GM21576 (cell line): ENCODE data around the gene CLSTN2.

Experiments
- ATAC-seq: cut with Tn5 transposase; IDR thresholded peaks from one replicate; pipeline ENCODE4 v1.9.1; 2021; ENCODE audit warnings: mild to moderate bottlenecking, moderate library complexity; ENCODE audit not compliant: unreplicated experiment

The CLSTN2 gene

DNA sequence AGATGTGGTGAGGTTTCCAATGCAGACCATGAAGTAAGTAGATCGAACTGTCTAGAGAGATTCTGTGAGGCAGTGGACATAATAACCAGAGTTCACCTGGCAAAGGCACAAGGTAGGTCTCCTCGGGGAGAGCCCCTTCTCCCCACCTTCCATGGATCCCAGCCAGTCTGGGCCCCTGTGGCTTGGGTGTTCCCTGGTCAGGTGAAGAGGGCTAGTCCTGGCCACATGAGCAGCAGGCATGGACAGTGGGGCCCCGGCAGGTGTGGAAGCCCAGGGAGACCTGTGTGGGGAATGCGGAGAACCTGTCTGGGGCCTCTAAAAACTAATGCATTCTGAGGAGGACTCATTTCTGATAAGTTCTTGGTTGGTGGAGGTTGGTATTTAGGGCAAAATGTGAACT, 501.4 kb downstream of the CLSTN2 start:
- ATAC-seq, result no peak

DNA sequence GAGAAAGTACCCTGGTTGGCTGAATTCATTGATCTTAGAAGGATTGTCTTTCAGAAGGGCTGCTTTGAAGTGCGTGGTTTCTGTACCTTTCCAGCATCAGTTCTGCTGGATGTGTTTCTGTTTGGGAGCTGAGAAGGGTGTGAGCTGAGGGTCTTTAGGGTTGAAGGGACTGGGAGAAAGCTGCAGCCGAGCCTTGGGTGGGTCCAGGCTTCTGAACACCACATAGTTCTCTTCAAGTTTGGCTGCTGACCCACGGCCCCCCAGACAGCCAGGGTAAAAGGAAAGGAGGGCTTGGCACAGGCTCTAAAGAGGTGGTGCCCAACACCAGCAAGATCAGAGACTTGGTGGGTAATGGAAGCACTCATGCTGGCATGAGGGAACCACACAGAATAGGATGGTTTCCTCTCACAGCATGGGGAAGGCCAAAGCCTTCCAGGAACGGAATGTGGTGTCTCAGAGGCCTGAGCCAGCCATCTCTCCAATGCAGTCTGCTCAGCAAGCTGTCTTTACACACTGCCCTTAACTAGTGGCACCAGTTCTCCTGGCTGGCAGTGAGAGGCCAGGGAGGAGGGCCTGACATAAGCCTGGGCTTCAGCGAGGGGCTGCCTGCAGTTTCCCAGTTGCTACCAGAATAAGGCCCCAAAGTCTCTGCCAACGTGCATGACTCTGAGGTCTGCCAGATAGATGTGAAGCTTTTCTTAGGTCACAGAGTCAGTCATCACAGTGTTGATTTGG, 503.9 kb downstream of the CLSTN2 start:
- ATAC-seq, result no peak

DNA sequence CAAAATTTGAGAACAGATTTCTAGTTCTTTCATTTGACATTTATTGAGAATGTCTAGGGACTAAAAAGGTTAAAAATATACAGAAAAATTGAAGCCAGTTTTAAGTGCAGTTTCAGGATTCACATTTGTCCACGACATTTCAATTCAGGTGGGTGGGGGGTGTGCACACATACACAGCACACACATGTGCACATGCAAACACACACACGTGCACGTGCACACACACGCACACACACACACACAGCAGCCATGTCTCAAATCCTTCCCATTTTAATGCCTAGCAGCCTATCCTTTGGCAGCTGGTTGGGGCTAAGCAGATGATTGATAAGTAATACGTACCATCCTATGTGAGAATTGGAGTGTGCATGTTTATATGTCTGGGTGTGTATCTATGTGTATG, 504.5 kb downstream of the CLSTN2 start:
- ATAC-seq, result no peak

DNA sequence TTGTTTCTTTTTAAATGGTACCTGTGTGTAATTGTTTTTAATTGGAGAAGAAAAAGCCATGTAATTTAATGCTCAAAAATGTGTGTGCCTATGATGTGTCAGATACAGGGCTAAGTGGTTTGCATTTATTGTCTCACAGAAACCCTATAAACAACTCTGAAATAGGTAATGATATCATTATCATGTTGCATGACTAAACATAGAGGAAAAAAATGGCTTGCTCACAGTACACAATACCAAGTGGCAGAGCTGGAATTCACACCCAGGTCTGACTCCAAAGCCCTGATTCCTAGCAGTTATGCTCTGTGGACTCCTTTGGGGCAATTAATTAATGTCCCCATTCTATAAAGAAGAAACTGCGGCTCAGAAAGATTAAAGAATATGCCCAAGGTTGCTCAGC, 505.5 kb downstream of the CLSTN2 start:
- ATAC-seq, result no peak

DNA sequence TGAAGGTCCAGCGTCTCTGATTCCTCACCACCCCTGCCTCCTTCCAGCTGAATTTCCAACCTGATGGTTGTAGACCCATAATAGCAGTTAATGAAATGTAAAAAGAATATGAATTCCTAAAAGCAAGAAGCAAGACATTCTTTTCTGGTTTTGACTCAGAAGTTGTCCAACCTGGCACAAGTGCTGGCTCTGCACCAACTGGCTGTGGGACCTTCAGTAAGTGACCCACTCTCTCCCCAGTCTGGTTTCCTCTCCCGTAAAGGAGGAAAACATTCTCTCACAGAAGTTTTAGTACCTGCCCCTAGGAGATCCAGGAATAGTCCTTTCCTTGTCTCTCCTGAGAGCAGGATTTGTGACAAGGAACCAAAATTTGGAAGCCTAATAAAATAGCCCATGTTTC, 506.0 kb downstream of the CLSTN2 start:
- ATAC-seq, result no peak

DNA sequence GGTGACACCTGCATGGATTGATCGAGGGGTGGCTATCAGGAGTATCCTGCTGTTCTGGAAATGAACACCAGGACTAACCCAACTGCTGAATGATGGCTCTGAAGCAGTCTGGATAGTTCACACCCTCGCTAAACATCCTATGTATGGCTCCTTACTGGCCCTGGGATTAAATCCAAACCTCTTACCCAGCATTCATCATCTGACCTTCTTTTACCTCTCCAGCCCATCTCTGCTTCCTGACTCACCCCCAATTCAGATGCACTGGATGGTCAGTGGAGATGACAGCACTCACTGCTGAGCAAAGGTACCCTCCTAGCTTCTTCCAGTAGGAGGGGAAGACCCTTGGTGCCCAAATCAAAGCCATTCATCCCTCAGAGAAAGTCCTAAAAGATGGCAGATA, 507.6 kb downstream of the CLSTN2 start:
- ATAC-seq, result no peak

DNA sequence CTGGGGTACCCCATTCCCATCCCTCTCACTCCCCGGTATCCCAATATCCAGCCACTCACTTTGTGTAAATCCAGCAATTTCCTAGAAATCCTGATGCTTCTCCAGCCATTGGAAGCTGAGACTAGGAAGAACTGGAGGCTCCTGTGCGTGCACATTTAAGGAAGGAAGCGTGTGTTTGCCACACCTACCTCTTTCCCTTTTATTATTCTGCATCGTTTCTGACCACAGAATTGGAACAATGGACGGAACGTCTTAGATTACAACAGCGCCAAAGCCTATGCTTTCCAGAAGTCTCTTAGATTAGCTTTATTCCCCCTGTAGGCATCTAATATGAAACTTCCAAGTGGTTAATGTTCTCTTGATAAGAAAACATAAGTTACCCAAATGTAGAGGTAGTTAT, 508.1 kb downstream of the CLSTN2 start:
- no peak for ATAC-seq

DNA sequence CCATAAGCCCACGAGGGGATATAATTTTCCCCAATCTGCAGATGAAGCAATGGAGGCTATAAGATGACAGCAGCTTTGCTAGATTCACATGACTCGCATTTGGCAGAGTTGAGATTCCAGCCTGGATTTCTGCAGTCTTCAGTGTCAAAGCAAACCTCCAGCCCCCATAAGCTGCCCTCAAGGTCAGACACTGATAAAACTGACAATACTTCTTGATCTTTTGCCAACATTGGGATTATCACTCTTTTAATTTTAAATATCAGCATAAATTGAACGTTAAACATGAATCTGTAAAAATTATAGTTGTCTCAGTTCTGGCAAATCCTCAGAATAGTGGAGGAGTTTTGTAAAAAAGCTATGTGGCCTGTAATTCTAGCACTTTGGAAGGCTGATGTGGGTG, 508.8 kb downstream of the CLSTN2 start:
- no peak for ATAC-seq

DNA sequence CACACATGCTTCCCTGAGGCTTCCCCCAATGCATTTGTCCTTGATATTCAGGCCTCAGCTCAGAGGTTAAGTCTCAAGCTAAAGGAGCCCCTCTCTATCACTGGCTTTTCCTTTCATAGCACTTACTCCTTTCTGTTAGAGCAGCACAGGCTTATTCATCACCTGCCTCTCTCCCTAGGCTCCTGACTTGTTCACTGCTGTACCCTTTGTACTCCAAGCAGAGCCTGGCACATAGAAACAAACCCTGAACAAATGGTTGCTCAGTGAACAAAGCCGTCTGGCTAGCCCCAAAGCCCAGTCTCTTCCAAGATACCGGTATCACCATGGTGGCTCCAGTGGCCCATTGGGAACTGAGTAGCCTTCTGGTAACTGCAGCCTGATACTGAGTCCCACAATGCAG, 511.7 kb downstream of the CLSTN2 start:
- ATAC-seq, result no peak

DNA sequence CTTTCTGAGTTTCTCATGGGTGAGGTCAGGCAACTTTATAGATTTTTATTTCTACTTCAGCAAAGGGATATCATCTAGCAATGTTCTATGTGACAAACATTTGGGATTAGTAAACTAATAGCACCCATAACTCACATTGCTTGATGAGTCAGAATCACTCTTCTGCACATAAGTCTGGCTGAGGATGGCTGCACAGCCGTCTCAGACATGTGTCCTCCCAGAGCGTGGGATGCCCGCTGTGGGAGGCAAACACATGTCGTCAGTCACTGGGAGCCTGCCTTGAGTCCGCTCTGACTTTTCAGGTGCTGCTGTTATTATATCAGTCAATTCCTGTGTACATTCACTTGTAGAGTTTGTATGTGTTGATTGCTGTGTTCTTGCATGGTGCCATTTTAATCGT, 512.2 kb downstream of the CLSTN2 start:
- ATAC-seq, result no peak

DNA sequence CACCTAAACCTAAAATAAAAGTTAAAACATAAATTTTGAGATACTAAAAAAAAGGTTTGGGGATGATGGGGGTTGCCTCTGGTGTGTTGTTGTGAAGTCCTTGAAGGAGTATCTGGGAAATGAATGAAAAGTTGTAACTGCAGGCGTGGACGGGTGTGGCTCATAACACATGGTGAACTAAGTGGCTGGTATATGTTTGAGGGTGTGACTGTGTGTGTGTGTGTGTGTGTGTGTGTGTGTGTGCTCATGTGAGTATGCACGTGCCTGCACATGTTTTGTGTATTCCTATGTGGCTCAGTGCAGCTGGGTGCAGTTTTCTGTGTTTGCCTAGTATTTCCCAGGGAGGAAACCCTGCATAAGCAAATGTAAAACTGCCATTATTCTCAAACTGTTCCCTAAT, 513.0 kb downstream of the CLSTN2 start:
- ATAC-seq, result no peak

DNA sequence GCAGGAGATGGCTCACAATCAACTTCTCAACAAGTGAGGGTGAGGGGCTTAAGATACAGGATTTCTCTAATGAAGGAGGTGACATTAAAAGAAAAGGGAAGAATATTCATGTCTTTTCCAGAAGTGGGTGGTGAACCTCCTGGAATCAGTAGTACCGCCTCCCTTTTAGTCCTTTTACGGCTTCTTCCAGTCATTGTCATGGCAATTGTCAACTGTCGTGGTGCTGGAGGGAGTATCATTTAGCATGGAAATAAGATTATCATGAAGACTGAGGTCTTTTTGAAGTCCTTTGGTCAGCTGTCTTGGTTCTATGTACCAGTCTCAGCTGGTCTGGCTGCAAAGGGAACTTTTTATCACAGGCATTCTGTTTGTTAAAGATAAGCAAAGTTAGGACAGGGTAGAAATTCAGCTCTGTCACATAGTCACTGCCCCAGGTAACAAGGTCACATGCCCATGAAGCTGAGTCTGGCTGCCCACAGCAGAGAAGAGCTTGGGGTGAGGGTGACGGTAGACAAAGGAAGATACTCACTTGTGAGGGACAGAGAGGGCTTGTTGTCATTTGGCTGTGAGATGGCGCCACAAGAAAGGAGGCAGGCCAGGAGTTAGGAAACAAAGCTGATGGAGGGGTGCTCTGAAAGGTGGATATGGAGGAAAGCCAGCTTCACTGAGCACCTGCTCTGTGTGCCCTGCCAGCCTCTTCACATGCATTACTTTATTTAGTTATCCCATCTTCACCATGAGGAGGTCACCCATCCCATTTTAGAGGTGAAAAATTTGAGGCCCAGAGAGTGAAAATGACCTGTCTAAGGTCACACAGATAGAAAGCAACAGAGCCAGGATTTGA, 514.6 kb downstream of the CLSTN2 start:
- no peak for ATAC-seq

DNA sequence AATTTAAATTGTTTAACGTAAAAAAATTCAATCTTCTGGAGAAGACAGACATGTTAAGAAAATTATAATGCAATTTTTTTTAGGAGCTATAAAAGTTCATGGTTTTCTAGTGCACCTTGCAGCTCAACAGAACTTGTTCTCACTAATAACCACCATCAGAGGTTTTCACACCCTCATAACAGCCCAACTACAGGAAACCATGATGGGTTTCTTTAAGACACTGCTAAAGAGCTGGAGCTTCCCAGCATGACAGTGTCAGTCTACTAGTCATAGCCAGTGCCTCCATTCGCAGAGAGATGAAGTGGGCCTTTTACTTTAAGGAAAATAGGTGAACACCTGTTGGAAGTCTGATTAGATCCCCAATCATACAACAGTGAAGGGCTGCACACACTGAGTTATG, 518.8 kb downstream of the CLSTN2 start:
- ATAC-seq, result no peak

DNA sequence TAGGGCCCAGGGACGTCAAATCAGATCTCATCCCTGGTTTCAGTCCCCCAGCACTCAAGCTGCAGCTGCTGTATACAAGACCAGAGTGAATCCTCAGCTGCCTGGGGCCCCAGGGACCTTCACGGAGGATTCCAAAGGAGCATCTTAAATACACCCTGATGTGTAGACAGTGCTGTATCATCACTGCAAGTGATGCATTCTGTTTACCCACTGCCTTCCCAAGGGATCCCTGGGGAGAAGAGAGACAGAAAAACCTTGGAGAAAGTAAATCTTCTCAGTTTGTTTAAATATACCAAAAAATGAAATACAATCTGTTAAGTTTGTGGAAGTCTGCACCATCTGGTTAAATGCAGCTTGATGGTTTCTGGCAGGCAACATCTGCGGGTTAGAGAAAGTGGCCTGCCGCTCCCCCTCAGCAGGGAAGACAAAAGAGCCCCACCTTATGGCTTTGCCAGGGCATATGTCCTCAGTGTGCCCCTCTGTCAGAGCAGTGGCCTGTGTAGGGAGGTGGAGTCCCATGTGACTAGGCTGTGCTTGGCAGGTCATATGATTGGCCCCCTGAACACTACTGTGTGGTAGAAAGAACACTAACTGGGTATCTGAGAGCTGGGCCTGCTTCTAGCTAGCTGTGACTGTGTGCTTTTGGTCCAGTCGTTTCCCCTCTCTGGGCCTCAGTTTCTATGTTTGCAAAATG, 520.7 kb downstream of the CLSTN2 start:
- ATAC-seq, result no peak

DNA sequence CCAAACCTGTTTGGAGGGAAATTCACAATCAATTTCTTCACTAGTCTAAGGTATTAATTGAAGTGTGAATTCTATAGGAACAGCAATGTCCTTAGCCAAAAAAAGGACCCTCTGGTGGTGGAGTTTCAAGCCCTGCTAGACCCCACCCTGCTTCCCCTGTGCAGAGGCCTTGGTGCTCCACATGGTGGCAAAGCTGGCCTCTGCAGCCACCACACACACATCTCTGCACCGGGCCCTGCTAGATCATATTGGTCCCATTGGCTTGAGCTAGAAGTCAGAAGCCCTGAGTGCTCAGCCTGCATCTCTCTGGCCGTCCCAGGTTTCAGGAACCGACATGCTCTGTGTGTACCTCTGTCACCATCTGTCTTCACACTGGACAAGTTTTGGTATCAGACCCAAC, 522.0 kb downstream of the CLSTN2 start:
- no peak for ATAC-seq

DNA sequence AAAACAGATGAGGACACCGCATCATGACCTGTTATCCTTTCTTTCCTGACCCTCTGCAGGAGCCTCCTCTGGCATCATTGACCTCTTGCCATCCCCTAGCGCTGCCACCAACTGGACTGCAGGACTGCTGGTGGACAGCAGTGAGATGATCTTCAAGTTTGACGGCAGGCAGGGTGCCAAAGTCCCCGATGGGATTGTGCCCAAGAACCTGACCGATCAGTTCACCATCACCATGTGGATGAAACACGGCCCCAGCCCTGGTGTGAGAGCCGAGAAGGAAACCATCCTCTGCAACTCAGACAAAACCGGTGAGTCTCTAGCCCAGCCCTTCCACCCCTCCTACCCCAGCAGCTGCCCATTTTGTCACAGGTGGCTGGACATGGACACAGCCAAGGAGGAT, 524.5 kb downstream of the CLSTN2 start:
- no peak for ATAC-seq

DNA sequence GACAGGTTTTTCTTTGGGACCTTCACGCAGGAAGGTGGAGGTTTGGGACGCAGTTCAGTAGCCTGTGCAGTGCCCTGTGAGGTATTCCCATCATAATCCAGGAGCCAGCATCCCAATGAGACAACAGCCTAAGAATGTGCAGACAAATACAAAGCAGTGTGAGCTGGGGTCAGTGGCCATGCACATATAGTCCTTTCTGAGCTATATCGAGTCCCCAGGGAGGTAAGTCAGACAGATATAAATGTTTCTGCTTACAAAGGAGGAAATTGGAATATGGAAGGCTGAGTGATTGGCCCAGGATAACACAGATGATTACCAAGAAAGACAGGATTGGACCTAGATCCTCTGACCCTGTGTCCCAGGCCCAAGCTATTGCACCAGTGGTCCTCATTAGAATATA, 526.3 kb downstream of the CLSTN2 start:
- no peak for ATAC-seq

DNA sequence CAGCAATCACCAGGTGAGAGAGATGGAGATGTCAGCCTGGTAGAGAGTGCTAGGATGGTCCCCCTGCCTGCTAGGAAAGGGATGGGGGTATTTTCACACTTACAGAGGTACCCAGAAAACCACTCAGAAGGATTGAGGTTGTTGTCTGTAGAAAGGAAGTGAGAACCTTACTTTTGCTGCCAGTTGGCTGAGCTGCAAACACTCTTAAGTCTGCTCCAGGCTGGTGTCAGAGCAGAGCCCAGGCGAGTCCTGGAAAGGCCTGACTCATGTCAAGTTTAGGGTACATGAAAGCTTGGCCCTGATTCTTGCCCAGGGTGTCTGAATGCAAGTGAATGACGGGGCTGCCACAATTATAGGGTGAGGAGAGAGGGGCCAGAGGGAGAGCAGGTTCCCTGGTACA, 528.4 kb downstream of the CLSTN2 start:
- no peak for ATAC-seq

DNA sequence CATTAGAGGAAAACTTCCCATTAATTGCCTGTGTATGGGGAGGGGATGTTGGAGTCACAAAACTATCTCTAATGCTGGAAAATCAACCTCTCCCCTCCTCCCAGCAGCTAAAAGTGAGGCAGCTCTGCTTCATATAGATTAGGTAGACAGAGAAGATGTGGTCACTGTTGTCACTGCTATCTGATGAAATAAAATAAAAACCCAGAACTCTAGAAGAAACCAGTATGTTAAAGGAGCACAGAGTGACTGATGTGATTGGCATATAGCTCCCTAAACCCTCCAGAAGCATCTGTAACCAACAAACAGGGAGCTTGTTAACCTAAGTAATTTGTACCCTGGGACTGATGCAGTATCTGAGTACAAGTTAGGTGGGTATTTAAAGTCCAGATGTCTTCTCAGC, 531.0 kb downstream of the CLSTN2 start:
- ATAC-seq, result no peak

DNA sequence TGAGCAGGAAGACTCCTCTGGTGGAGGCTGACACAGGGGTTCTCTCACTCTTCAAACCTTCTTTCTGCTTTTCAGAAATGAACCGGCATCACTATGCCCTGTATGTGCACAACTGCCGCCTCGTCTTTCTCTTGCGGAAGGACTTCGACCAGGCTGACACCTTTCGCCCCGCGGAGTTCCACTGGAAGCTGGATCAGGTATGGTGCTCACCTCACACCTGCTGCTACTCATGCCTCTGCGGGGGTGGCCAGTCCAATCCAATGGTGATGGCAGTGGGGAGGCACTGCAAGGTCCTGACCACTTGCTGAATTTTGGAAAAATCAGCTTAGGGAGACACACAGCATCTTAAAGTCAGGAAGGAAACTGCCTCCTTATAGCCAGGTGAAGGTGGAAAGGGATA, 531.5 kb downstream of the CLSTN2 start:
- ATAC-seq, result no peak

DNA sequence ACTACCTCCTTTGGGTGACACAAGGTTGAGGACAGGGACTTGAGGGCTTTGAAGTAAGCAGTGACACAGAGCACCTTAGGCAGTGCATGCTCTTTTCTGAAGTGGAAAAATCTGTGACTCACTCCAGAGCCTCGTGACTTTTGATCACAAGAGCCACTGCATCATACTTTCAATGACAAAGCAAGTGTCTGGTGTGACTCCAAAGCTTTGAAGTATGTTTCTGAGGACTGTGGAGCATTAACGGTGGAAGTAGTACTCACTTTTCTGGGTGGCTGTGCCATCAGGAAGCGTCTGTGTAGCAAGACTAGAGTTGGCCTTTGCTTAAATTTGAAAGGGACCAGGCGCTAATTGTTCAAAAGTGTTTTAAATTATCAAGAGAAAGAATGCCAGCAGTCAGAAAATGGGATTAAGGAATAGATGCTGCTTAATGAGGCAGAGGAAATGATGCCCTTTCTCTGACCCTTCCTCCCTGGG, 532.2 kb downstream of the CLSTN2 start:
- no peak for ATAC-seq

DNA sequence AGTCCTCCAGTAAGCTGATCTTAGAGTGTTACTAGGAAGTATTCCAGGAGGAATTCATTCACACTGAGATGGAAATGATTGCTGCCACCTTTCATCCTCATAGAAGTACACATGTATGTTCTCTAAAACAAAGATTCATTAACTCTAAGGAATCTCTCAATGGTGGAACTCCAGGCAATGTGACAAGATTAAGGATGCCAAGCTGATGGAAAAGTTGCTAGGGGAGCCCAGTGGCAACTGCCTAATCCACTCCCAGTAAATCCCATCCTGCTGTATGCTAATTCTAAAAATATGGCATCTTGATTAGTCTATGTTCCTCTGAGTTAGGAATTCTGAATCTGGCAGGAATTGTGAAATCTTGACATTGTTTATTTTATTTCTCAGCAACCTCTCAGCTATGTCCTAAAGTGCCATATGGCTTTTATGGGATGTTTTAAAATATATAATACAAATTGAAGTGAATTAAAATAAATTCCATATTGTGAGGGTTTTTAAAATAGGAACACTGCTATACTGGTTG, 532.9 kb downstream of the CLSTN2 start:
- no peak for ATAC-seq
